GM19238 (cell line): ENCODE results near the gene FAM25A.
"Not testable (repeated sequence)": the region's sequence is repeated elsewhere in the genome, so short reads cannot be mapped to it uniquely, and the experiment has no call there.

Experiments
- DNase-seq: peaks from one replicate; pipeline ENCODE4 v3.0.0; 2011; ENCODE audit warnings: low spot score; ENCODE audit not compliant: insufficient read length

The FAM25A gene

GRCh38 chr10:87020056-87020455 lies at the start of gene FAM25A:
Gene FAM25A (plus strand): TSS chr10:87020294. CDS start chr10:87020325, 31 bp downstream.
- DNase-seq, result not testable (repeated sequence)

DNA sequence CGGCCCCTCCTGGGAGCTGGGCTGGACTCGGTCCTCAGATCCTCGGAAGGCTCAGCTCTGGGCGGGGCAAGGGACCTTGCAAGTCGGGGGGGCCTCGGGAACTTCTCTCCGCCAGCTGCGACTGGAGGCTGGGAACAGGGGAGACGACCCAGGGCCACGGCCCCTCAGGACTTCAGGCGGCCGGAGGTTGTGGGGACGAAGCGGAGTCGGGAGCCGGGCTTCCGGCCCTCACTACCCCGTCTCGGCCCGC lies 49.2 kb upstream of the FAM25A start:
- DNase-seq, result no peak

DNA sequence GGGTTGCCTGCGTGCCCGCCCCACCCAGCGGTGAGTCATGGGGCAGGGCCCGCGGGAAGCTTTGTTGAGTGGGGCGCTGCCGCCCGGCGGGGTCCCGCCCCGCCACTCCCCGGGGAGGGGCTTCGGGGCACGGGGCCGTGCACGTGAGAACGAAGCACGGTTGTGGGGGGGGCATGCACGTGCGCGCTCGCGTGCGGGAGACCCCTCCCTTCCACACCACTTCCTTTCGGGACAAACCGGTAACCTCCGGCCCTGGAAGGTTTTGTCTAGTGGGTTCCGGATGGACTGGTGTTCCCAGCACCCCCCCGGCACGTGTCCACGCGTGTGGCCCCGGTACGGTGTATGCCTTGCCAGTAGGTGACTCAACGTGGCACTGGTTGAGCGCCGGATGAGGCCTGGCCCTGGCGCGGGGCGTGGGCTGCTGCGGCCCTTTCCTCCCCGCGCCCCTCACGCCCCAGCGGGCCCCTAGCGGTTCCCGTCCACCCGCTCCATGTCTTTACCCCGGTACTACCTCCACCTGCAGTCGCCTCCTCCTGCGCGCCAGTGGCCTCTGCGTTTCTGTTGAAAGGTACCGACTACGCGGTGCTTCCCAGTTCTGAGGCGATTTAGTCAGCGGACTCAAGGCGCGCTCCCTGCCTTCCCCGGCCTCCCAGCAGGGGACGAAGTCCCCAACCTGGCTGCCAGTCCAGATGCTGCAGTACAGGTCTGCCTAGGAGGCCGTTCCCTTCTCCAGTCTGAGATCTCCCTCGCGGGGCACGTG lies 48.7 kb upstream of the FAM25A start:
- DNase-seq, result peak; percentile 79

DNA sequence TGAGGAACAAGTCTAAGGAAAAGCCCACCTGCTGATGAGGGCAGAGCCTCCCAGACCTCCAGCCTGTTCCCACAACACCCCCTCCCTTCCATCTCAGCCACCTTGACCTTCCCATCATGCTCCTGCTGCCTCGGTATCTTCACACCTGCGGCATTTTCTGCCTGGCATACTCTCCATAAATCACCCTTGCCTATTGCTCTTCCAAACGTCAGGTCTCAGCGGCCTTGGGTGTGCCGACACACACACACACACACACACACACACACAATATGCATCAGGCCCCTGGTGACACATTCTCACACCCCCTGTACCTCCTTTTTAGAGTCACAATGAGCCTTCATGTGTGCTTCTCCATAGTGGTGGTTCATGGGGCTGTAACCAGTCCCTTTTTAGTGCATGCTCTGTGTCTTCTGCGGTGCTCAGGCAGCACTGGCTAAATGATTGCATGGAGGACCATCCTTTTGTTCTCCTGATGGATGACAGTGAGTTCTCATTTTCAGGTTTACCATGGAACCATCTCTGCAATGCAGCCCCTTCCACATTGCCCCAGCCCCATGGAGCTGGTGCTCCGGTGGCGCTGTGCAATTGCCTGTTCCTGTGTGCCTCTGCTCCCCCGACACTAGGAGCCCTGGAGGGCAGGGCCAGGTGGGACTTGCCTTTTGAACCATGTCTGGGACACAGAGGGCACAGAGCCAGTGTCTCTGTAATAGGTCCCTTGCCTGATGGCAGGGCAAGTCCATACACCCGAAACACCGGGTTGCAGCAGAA lies 47.3 kb upstream of the FAM25A start:
- no peak for DNase-seq

GRCh38 chr10:86974484-86974883 lies 45.6 kb upstream of the FAM25A start:
- DNase-seq, result no peak

GRCh38 chr10:86976362-86977056 lies 43.6 kb upstream of the FAM25A start:
- no peak for DNase-seq

- DNase-seq, result not testable (repeated sequence)
Observed at GRCh38 chr10:86978457-86978856, 41.6 kb upstream of the FAM25A start.

DNA sequence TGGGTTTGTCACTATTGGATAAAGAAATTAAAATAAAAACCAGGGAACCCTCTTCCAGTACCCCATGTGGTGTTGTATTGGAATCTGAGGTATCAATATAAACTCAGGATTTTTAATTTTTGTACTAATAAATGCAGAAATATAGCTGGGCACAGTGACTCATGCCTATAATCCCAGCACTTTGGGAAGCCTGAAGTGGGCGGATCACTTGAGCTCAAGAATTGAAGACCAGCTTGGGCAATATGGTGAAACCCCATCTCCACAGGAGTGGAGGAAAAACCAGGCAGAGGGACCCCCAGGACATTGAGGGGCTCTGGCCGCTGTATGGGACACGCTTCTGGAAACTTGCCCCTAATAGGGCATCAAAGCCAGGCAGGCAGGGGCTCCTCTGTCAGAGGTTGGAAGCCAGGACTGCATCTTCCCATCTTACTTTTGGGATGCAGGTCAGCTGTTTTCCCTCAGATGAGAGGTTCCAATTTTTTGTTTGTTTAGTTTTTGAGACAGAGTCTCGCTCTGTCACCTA lies 40.7 kb upstream of the FAM25A start:
- no peak for DNase-seq

- DNase-seq, result no peak
Observed at GRCh38 chr10:86979977-86980448, 40.1 kb upstream of the FAM25A start.

DNA sequence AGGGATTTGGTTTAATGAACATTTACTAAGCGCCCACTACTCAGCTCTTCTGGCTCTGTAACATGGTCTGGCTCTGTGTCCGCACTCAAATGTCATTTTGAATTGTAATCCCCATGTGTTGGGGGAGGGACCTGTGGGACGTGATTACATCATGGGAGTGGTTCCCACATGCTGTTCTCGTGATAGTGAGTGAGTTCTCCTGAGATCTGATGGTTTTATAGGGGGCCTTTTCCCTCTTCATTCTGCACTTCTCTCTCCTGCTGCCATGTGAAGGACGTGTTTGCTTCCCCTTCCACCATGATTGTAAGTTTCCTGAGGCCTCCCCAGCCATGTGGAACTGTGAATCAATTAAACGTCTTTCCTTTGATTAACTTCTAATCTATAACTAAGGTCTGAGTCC lies 39.1 kb upstream of the FAM25A start:
- not testable (repeated sequence) for DNase-seq

DNA sequence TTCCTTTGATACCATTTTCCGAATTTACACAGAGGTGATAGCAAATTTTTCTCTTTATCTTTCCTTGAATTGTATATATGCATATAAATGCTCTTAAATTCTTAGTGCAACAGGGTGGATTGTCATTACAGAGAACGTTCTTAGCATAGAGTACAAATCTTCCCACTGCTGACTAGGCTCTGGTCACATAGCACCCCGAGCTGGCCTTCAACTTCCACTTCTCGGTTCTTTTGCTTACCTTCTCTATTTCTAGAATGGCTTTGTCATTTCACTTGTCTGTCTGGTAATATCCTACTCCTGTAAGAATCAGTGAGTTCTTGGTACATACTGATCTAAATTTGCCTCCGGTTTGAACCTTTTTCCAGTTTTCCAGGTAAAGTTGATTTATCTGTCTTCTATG lies 38.4 kb upstream of the FAM25A start:
- DNase-seq, result no peak

DNA sequence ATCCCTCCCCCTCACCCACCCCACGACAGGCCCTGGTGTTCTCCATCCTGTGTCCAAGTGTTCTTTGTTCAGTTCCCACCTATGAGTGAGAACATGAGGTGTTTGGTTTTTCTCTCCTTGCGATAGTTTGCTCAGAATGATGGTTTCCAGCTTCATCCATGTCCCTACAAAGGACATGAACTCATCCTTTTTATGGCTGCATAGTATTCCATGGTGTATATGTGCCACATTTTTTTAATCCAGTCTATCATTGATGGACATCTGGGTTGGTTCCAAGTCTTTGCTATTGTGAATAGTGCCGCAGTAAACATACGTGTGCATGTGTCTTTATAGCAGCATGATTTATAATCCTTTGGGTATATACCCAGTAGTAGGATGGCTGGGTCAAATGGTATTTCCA lies 35.6 kb upstream of the FAM25A start:
- DNase-seq, result not testable (repeated sequence)

DNA sequence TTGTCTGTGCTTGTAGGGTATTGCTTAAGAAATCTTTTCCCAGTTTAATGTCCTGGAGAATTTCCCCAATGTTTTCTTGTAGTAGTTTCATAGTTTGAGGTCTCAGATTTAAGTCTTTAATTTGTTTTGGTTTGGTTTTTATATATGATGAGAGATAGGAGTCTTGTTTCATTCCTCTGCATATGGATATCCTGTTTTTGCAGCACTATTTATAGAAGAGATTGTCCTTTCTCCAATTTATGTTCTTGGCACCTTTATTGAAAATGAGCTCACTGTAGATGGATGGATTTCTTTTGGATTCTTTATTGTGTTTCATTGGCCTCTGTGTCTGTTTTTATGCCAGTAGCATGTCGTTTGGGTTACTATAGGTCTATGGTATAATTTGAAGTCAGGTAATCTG lies 31.6 kb upstream of the FAM25A start:
- no peak for DNase-seq

GRCh38 chr10:86991362-86991761 lies 28.7 kb upstream of the FAM25A start:
- not testable (repeated sequence) for DNase-seq

DNA sequence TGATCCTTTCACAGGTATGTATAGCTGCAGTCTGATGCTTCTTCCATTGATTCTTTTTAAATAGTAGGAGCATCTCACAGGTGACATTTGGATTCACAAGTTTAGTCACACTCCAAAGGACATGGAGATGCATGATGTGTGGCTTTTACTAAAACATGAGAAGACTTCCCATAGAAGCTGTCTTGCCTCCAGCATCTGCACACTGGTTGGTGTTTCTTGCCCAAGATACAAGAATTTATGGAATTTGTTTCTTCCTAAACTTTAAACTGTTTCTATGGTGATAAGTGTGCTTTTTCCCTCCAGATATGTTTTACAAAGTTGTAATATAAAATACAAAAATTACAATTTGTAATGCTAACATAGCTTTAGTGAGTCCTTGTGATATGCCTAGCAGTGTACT lies 27.6 kb upstream of the FAM25A start:
- DNase-seq, result no peak

- DNase-seq, result no peak
Observed at GRCh38 chr10:86992929-86993328, 27.2 kb upstream of the FAM25A start.

- DNase-seq, result not testable (repeated sequence)
Observed at GRCh38 chr10:86999802-87000403, 20.2 kb upstream of the FAM25A start.

DNA sequence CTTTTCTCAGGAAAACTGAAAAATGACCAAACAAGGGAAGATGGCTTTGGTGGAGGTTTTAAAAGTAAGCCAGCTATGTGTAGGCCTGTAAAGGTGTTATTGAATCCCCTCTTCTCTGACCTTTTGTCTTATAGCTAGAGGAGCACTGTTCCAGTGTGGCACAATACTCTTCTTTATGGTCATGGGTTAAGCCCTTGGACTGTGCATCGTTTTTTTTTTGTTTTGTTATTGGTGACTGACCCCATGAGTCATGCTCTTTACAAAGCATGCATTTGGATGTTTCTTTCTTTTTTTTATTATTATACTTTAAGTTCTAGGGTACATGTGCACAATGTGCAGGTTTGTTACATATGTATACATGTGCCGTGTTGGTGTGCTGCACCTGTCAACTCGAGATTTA lies 19.6 kb upstream of the FAM25A start:
- no peak for DNase-seq

GRCh38 chr10:87007124-87007523 lies 13.0 kb upstream of the FAM25A start:
- not testable (repeated sequence) for DNase-seq

DNA sequence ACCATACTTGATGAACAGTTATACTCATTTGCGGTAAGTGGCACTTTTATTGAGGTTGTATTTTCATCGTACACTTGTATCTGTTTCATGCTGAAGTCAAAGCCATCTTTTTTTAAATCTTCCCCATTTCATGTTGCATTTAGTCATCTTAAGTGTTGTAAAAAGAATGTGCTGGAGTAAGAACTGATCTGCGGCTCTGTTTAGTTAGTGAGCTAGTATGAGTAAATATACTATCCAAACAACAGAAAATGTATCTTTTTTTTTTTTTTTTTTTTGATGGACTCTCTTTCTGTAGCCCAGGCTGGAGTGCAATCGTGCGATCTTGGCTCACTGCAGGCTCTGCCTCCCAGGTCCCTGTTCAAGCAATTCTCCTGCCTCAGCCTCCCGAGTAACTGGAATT lies 12.4 kb upstream of the FAM25A start:
- not testable (repeated sequence) for DNase-seq

DNA sequence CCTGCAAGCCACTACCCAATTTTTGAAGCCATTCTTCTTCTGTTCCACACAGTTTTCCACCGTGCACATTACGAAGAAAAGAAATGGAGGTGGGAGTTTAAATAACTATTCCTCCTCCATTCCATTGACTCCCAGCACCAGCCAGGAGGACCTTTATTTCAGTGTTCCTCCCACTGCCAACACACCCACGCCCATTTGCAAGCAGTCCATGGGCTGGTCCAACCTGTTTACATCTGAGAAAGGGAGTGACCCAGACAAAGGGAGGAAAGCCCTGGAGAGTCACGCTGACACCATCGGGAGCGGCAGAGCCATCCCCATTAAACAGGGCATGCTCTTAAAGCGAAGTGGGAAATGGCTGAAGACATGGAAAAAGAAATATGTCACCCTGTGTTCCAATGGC lies 11.8 kb upstream of the FAM25A start:
- not testable (repeated sequence) for DNase-seq
